GM21360 (cell line): ENCODE measurements around the gene MBNL3.

Source experiments
- ATAC-seq: cut with Tn5 transposase; IDR thresholded peaks from one replicate; pipeline ENCODE4 v1.9.1; 2021; ENCODE audit warnings: mild to moderate bottlenecking, moderate library complexity; ENCODE audit not compliant: unreplicated experiment

The MBNL3 gene

GRCh38 chrX:132425744-132426318, 63.0 kb downstream of the MBNL3 start:
- ATAC-seq = no peak

- ATAC-seq = no peak
Measured at GRCh38 chrX:132423323-132423722, 65.5 kb downstream of the MBNL3 start.

- ATAC-seq = no peak
Measured at GRCh38 chrX:132415012-132415411, 73.8 kb downstream of the MBNL3 start.

- ATAC-seq = no peak
Measured at GRCh38 chrX:132414404-132414803, 74.4 kb downstream of the MBNL3 start.

- no peak for ATAC-seq
Measured at GRCh38 chrX:132413459-132413858, 75.4 kb downstream of the MBNL3 start.

- ATAC-seq = no peak
Measured at GRCh38 chrX:132412208-132412607, 76.6 kb downstream of the MBNL3 start.

- no peak for ATAC-seq
Measured at GRCh38 chrX:132411310-132411977, 77.4 kb downstream of the MBNL3 start.

- no peak for ATAC-seq
Measured at GRCh38 chrX:132409780-132410556, 78.9 kb downstream of the MBNL3 start.

- ATAC-seq = no peak
Measured at GRCh38 chrX:132407691-132408090, 81.1 kb downstream of the MBNL3 start.

GRCh38 chrX:132406106-132406505, 82.7 kb downstream of the MBNL3 start:
- no peak for ATAC-seq

GRCh38 chrX:132404266-132404665, 84.6 kb downstream of the MBNL3 start:
- ATAC-seq = no peak

- ATAC-seq = no peak
Measured at GRCh38 chrX:132401935-132402334, 86.9 kb downstream of the MBNL3 start.

- no peak for ATAC-seq
Measured at GRCh38 chrX:132400706-132401105, 88.1 kb downstream of the MBNL3 start.

GRCh38 chrX:132395645-132396044, 93.2 kb downstream of the MBNL3 start:
- no peak for ATAC-seq

- ATAC-seq = no peak
Measured at GRCh38 chrX:132395026-132395425, 93.8 kb downstream of the MBNL3 start.

GRCh38 chrX:132394591-132394990, 94.2 kb downstream of the MBNL3 start:
- no peak for ATAC-seq

- ATAC-seq = no peak
Measured at GRCh38 chrX:132393992-132394391, 94.8 kb downstream of the MBNL3 start.

- no peak for ATAC-seq
Measured at GRCh38 chrX:132393485-132393884, 95.4 kb downstream of the MBNL3 start.

GRCh38 chrX:132393085-132393484, 95.8 kb downstream of the MBNL3 start:
- ATAC-seq = no peak

- no peak for ATAC-seq
Measured at GRCh38 chrX:132390792-132391191, 98.0 kb downstream of the MBNL3 start.

- no peak for ATAC-seq
Measured at GRCh38 chrX:132389480-132389879, 99.4 kb downstream of the MBNL3 start.

- no peak for ATAC-seq
Measured at GRCh38 chrX:132388371-132388770, 100.5 kb downstream of the MBNL3 start.
